HL-60/S4 treated with phorbol 12-myristate 13-acetate at 8.2 ng/mL for 4 days and 3 days (cell line): Measurements from ENCODE around the gene IZUMO4.

Source experiments
- in situ Hi-C: fragments of 300-500 bp; cut with MboI; formaldehyde crosslinking; loops from 2 replicates; pipeline ENCODE4 v1.15.0; 2022; ENCODE audit warnings: low sequenced_read_pairs

The IZUMO4 gene

GRCh38 chr19:2058570-2059421 lies 37.9 kb upstream of the IZUMO4 start:
- in situ Hi-C loops, result no loop called here

- in situ Hi-C loops, result no loop called here
Observed at GRCh38 chr19:2059422-2060201, 37.1 kb upstream of the IZUMO4 start.

DNA sequence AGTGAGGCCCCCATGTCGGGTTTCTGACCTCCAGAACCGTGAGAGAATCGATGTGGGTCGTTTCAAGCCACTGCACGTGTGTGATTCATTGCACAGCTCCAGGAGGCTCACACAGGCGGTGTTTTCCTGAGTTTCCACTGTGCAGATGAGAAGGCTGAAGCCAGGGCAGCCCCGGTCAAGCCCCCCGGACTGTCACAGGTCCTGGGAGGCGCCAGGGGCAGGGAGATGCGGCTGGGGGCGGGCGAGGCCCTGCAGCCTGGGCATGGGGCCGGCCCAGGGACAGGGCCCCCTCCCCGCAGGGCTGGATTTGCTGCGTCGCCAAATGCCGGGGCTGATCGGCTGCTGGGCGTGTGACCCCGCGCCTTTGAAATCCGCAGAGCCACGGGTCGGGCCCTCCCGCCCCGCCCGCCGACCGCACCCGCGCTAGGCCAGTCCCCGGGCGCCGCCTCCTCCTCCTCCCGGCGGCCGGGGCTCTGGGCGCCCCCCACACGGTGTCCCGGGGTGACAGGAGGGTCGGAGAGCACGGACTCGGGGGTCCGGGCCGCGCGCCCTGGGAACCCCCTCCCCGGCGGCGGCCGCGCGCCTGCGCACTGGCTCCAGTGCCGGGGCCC lies 35.7 kb upstream of the IZUMO4 start:
- in situ Hi-C loops, result no loop called here

GRCh38 chr19:2061495-2062388 lies 35.0 kb upstream of the IZUMO4 start:
- in situ Hi-C loops, result no loop called here

DNA sequence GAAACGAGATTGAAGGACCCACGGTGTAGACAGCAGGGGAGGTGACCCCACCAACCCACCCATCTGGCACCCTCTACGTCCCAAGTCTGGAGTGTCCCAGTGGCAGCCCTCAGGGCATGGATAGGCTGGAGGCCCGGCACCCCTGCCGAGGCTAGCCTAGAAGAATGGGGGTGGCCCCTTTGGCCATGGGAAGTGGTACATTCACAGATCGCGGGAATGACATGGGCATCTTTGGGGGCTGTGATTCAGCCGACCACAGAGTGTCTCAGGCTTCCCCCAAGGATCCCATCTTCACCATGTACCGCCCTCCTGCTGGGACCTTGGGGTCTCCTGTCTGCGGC lies 34.4 kb upstream of the IZUMO4 start:
- in situ Hi-C loops, result no loop called here

DNA sequence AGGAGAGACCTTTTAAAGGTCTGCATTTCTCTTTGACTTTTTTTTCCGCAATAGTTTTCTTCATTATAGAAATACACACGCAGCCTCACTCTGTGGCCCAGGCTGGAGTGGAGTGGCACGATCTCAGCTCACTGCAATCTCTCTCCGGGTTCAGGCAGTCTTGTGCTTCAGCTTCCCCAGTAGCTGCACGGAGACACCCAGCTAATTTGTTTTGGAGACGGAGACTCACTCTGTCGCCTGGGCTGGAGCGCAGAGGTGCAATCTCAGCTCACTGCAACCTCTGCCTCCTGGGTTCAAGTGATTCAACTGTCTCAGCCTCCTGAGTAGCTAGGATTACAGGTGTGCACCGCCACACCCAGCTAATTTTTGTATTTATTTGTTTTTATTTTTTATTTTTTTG lies 33.9 kb upstream of the IZUMO4 start:
- in situ Hi-C loops, result no loop called here

GRCh38 chr19:2063824-2064223 lies 32.9 kb upstream of the IZUMO4 start:
- in situ Hi-C loops, result no loop called here

- in situ Hi-C loops, result no loop called here
Observed at GRCh38 chr19:2064395-2064787, 32.3 kb upstream of the IZUMO4 start.

DNA sequence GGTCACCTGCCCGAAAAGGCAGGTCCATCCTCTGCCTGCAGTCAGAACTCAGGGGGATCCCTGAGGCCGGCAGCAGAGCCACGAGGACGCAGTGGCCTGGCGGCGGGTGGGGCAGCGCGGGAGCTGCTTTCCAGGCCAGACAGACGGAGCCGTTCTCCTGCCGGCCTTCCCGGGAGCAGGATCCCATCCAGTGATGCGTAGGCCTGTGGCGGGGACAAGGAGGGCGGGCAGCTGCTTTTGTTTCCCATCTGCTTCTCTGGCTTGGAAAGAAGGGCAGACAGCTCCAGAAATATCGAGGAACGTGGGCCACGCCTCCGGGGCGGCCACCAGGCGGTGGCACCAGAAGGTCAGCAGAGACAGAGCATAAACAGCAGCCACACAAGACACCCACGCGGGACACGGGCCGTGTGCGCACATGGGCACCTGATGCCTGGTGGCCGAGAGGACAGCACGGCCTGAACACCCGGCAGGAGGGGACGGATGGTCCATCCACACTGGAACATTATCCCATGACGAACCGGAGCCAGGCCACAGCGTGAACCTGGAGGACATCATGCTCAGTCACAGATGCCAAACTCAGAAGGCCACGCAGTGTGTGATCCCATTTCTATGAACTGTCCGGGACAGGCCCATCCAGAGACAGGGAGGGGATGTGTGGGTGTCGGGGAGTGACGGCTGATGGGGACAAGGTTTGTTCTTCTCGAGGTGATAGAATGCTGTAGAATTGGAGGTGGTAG lies 31.8 kb upstream of the IZUMO4 start:
- in situ Hi-C loops, result no loop called here

DNA sequence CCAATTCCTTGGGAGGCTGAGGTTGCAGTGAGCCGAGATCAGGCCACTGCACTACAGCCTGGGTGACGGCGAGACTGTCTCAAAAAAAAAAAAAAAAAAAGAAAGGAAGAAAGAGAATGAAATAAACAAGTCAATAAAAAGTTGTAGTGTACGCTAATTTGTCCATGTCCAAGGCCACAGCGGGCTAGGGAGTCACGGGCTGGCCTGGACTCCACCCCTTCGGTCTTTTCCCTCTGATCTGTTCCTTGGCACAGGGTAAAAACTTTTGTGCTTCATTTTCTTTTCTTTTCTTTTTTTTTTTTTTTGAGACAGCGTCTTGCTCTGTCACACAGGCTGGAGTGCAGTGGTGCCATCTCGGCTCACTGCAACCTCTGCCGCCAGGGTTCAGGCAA lies 26.3 kb upstream of the IZUMO4 start:
- in situ Hi-C loops, result no loop called here

- in situ Hi-C loops, result no loop called here
Observed at GRCh38 chr19:2070986-2071673, 25.6 kb upstream of the IZUMO4 start.

DNA sequence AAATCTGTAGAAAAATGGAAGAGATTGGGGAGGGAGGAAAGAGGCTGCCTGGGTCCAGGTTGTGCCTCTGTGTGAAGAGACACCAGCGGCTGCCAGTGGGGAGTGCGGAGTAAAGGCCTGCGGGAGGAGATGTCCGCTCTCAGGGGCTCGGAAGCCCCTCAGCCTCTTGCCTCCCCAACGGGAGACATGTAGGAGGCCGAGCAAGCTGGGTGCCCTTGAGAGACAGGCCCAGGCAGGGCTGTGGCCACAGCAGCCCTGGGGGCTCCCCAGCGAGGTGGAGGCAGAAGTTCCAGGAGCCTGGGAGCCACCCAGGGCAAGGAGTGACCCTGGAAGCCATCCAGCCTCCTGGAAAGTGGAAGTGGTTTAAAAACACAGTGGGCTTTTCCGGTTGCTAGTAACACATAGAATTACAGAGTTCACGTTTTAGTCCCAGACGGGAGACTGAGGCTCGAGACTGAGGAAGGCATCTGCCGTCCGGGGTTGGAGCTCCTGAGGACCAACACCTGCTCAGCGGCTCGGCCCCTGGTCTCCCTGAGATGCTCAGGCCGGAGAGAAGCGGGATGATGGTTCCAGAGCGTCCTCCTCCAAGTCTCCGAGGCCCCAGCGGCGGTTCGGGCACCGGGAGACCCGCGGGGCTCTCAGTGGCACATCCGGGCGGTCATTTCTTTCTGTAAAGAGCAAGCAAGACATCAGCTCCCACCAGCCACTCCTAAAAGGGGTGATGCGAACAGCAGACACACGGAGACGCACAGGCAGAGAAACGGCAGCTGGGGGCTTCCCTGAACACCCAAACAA lies 23.8 kb upstream of the IZUMO4 start:
- in situ Hi-C loops, result no loop called here

DNA sequence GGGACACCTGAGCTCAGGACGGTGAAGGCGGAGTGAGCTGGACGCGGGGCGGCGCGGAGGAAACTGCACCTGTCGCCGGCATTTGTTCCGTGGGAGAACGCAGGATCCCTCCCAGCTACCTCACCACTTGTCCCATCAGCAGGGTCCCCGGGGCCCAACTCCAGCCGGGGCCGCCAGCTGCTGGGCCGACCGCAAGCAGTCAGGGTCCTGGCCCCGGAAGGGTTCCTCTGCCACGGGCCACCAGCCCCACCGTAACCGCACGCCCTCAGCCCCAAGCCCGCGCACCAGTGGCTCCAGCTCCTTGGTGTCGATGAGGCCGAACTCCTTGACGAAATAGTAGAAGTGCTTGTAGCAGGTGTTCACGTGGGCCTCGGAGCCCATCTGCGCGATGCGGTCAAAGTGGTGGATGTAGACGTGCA lies 20.2 kb upstream of the IZUMO4 start:
- in situ Hi-C loops, result no loop called here

DNA sequence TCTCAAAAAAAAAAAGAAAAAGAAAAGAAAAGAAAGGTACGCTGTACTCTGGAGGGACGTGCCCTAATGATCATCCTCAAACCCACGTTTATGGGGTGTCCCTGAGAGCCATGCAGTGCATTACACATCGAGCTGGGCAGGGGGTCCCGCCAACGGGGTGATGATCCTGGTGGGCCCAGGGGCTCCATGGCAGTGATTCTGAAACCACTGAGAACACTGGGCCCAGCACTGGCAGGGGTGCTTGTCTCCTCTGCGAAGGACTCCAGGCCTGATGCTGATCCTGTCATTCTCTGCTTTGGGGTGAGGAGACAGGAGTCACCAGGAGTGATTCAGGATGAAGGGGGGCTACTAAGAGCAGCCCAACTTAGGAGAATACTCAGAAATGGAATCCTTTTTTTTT lies 19.3 kb upstream of the IZUMO4 start:
- in situ Hi-C loops, result no loop called here

- in situ Hi-C loops, result no loop called here
Observed at GRCh38 chr19:2077833-2078619, 18.7 kb upstream of the IZUMO4 start.

- in situ Hi-C loops, result no loop called here
Observed at GRCh38 chr19:2079076-2079864, 17.4 kb upstream of the IZUMO4 start.

DNA sequence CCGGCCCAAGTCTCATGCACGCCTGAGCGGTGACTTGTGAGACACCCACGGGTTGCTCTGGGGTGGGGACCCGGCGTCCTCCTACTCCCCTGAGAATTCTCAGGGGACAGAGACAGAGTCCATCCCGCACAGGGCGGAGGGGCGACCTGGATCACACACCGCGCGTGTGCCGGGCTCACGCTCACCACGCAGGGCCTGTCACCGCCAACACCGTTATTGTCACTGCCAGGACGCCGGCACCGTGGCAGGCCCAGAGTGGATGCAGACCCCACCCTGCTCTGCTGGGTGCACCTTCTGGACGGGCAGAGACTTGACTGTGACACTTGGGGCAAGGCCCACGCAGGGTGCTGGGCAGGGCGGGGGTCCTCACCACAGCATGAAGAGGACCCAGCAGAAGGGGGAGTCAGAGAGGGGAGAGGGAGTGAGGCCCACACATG lies 16.8 kb upstream of the IZUMO4 start:
- in situ Hi-C loops, result no loop called here
